ENCODE data around the gene SEC14L5.

The SEC14L5 gene

GRCh38 chr16:5016967-5017677, 59.0 kb downstream of the SEC14L5 start:
- no peak for DNase-seq

GRCh38 chr16:5017678-5017969, 59.5 kb downstream of the SEC14L5 start:
- DNase-seq: no peak

GRCh38 chr16:5018793-5019192, 60.7 kb downstream of the SEC14L5 start:
- no peak for DNase-seq

- DNase-seq: no peak
These were observed 61.6 kb downstream of the SEC14L5 start for GRCh38 chr16:5019775-5020174.

GRCh38 chr16:5020551-5020950, 62.4 kb downstream of the SEC14L5 start:
- no peak for DNase-seq

GRCh38 chr16:5022521-5022920, 64.4 kb downstream of the SEC14L5 start:
- no peak for DNase-seq

GRCh38 chr16:5024632-5025031, 66.5 kb downstream of the SEC14L5 start:
- DNase-seq: no peak

GRCh38 chr16:5025171-5025632, 67.1 kb downstream of the SEC14L5 start:
- no peak for DNase-seq

GRCh38 chr16:5026664-5027063, 68.5 kb downstream of the SEC14L5 start:
- no peak for DNase-seq

GRCh38 chr16:5027086-5027485, 69.0 kb downstream of the SEC14L5 start:
- DNase-seq: no peak

- no peak for DNase-seq
These were observed 69.6 kb downstream of the SEC14L5 start for GRCh38 chr16:5027575-5028235.

GRCh38 chr16:5028950-5029475, 70.9 kb downstream of the SEC14L5 start:
- no peak for DNase-seq

GRCh38 chr16:5030251-5030870, 72.2 kb downstream of the SEC14L5 start:
- DNase-seq: no peak

- no peak for DNase-seq
These were observed 73.5 kb downstream of the SEC14L5 start for GRCh38 chr16:5031601-5032000.

- DNase-seq: no peak
These were observed 74.6 kb downstream of the SEC14L5 start for GRCh38 chr16:5032748-5033167.

GRCh38 chr16:5033256-5034166, 75.4 kb downstream of the SEC14L5 start, which contains the start of gene NAGPA:
NAGPA (minus strand) TSS chr16:5033935; CDS start chr16:5033914, 21 bp downstream.
- peak; percentile 83 for DNase-seq

GRCh38 chr16:5034167-5034523, 76.0 kb downstream of the SEC14L5 start:
- DNase-seq: no peak

GRCh38 chr16:5035909-5036227, 77.7 kb downstream of the SEC14L5 start:
- DNase-seq: no peak

- no peak for DNase-seq
These were observed 78.4 kb downstream of the SEC14L5 start for GRCh38 chr16:5036228-5037156.

- no peak for DNase-seq
These were observed 82.3 kb downstream of the SEC14L5 start for GRCh38 chr16:5040451-5040850.

- peak; percentile 58 for DNase-seq
These were observed 83.5 kb downstream of the SEC14L5 start for GRCh38 chr16:5041600-5042133.

All from fibroblast of skin of abdomen (primary cell).